HuH-7.5 (cell line): ENCODE results near the gene NTN4.
"Not testable (repeated sequence)": the region's sequence is repeated elsewhere in the genome, so short reads cannot be mapped to it uniquely, and the experiment has no call there.

Experiments used
- DNase-seq: peaks from one replicate; pipeline ENCODE4 v3.0.0; 2011; ENCODE audit warnings: low spot score

Gene NTN4

DNA sequence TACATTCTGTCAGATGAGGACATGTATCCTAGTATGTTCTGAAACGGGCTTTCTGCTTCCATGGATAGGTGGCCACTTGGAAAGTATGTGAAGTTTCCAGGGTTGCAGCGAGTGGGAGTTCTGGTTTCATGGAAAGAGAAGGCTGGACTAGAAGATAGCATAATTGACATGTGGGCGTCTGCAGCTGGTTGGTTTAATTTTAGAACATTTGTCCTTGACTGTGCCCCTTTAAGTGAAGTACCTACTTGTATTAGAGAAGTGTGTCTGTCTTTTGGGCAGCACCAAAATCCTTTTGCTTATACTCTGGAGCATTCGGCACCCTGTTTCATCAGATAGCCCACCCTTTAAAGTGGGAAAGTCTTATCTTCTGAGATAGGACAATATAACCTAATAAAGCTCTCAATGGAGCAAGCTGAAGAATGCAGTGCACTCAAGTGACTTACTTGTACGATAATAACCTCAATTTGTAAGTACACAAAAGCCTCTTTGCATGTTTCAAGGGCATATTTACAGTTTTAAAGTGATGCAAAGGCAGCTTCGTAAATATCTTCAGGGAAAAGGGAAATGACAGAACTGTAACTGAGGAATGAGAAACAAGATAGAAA lies 35.2 kb downstream of the NTN4 start:
- no peak for DNase-seq

DNA sequence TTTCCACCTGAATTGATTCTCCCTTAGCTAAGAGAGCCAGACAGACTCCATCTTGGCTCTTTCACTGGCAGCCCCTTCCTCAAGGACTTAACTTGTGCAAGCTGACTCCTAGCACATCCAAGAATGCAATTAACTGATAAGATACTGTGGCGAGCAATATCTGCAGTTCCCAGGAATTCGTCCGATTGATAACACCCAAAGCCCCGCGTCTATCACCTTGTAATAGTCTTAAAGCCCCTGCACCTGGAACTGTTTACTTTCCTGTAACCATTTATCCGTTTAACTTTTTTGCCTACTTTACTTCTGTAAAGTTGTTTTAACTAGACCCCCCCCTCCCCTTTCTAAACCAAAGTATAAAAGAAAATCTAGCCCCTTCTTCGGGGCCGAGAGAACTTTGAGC lies 44.5 kb downstream of the NTN4 start:
- not testable (repeated sequence) for DNase-seq

DNA sequence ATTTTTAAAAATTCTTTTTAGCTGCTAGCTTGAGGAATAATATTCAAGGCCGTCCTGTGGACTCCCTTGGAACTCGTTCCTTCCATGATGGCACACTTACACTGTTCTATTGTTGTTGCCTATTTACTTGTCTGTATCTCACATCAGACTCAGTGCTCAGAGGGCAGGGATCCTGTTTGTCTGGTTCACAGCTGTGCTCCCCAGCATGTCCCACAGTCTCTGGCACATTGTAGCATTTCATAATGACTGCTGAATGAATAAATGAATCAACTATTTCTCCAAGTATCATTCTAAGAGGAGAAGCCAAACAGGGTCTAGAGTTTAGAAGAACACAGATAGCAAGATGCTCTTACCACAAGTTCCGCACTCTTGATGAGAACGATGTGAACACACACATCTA lies 48.0 kb downstream of the NTN4 start:
- DNase-seq, result no peak

DNA sequence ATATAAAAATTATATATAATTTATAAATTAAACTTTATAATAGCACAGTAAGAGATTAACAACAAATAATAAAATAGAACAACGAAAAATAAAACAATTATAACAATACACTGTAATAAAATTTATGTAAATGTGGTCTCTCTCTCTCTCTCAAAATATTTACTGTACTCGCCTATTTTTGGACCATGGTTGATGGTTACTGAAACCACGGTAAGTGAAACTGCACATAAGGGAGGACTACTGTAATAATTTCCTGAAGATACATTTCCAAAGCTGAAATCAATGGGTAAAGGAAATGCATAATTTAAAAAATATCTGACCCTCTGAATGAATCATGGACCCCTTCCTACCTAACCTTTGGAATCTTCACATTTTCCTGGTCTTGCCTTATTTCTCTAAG lies 48.9 kb downstream of the NTN4 start:
- no peak for DNase-seq

DNA sequence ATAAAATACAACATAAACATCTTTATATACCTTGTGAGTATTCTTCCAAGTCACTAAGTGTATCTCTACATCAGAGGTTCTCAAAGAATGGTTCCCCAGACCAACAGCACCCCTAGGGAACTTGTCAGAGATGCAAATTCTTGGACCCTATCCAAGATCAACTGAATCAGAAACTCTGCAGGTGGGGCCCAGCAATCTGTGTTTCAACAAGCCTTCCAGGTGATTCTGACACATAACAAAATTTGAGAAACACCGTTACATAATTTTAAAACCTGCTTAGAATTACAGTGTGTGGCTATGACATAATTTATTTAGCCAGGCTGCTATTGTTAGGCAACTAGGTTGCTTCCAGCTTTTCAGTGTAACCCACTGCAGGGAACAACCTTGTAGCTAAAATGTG lies 49.8 kb downstream of the NTN4 start:
- no peak for DNase-seq

DNA sequence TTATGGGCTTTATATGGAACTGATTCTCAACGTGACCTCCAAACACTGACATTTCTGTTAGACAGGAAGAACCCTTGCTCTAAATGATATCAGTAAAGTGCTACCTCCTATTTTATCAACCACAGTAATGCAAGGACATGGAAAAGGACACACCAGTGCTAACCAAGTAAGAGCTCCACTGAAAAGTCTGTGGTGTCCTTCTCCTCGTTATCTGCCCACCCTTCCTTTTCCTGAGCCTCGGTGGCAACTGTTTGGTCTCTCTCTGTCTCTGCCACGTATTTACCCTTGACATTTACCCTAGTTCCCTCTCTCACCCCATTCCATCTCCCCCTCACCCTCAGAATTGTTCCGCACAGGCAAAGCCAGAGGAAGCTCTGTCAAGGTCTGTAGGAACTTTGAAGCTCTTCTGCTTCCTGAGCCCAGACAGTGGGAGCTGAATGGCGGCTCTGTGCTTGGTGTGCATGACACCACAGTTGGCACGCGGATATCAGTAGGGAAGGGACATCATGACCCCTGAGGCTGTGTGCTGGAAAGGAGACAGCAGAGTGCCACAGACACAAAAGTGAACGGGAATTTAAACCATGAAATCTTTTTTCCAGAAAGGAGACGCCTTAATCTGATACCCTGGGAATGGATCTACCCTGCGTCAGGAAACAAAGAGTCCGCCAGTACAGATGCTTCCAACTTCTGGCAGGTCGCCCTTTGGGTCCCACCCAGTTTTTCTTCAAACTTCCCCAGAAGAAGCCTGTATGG lies 50.8 kb downstream of the NTN4 start:
- no peak for DNase-seq

DNA sequence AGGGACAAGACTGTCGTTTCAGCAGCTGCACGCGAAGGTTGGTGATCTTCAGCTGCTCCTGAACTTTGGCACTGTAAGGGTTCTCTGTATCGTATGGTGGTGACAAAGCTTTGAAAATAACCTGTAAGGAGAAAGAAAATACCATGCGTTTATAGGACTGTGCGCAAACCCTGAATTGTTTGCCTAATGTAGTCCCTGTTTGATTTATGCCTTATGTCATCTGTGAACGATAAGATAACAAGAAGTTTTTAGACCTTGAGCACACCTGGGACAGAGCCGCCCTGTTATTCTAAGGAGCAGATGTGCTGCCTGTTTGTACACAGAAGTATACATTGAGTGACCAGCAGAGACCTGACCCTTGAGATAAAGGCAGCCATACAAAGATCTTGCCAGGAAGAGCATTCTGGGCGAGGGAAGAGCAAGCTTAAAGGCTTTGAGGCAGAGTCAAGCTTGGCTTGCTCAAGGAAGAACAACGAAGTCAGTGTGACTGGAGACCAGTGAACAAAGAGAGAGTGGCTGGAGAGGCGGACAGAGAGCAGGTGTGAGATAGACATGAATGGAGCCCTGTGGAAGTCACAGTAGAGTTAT lies 52.4 kb downstream of the NTN4 start:
- DNase-seq, result no peak

DNA sequence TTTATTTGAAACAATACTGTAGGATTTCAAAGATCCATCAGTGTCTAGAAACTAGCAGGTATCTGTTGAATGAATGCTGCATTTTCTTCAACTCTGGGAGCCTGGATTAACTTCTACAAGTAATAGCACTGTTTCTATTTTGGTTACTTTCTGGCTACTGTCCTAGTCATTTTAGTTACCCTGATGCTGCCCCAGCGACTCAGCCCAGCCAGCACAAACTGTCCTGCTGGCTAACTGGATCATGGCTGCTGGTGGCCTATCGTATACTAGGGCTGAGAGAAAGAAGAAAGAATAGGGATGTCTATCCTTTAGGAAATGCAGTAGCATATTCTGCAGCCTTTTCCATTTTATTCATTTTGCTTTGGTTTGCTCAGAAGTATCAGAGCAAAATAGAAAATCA lies 53.9 kb downstream of the NTN4 start:
- no peak for DNase-seq

DNA sequence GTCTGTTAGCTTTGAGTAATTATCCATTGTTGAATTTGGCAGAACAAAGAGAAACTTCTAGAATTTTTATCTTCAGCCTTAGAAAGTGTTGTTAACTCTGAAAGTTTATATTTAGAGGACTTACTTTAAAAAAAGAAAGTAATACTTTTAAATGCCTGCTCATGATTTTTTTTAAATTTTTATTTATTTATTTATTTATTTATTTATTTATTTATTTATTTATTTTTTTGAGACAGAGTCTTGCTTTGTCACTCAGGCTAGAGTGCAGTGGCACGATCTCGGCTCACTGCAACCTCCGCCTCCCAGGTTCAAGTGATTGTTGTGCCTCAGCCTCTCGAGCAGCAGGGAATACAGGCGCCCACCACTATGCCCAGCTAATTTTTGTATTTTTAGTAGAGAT lies 54.8 kb downstream of the NTN4 start:
- DNase-seq, result not testable (repeated sequence)

DNA sequence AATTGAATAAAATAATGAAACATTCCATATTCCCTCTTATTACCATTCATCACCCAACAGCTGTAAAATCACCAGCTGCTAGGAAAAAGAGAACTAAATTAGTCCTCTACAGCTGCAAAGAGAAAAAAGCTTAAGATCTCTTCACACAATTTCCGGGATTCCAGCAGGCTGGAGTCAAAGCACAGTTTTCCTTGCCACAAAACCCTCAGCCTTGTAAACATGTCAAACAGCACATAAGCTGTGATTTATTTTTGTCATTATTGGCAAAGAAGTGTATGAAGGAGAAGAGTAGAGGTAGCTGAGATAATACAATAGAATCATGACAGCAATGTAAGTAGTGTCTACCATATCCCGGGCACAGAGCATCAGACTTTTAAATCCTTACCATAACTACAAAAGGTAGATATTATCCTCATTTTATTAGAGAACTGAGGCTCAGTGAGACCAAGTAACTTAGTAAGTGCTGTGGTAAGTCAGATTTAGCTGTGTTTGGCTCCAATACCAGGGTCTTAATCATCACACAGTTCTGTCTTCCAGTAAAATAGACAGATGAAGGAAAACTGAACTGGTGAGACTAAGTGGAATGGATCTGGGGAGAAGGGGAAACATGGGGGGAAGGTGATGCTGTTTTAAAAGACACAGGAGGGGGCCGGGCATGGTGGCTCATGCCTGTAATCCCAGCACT lies 57.3 kb downstream of the NTN4 start:
- no peak for DNase-seq

DNA sequence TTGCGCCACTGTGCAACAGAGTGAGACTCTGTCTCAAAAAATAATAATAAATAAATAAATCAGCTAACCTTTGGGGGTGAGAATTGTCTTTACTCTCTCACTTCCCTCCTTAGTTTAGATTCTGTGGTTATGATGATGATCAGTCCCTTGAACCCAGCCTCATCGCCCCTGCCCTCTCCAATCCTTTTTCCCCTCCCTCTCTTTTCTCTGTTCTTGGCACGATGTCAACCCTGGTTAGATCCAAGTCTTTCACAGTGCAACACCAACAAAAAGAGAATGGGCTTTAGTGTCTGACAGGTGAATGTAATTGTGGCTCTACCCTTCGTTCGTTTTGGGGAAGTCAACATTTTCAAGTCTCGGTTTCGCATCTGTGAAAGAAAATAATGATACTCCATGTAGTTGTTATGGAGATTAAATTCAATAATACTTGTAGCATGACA lies 59.0 kb downstream of the NTN4 start:
- DNase-seq, result no peak

DNA sequence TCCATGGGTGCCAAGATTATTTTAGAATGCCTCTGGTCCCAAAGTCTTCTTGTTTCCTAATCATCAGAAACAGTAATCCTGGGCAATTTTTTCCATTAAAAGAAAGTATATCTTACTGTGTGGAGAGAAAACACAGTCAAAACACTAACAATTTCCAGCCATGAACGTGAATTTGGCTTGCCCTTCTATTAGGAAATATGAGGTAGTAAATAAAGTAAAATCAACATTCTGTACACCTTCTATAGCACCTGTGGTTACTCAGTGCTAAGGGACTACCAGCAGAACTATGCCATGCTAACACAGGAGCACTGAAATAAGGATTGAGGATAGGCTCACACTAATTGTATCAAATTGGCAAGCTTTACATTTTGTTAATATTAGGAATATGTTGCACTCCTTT lies 60.1 kb downstream of the NTN4 start:
- no peak for DNase-seq

DNA sequence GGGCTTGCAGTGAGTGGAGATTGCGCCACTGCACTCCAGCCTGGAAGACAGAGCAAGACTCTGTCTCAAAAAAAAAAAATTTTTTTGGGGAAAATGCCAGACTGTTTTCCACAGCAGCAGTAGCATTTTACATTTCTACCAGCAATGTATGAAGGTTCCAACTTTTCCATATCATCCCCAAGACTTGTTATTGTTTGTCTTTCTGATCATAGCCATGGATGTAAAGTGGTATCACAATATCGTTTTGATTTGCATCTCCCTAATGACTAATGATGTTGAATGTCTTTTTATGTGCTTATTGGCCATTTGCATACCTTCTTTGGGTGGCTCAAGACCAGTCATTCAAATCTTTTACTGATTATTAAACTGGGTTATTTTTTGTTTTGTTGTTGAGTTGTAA lies 63.7 kb downstream of the NTN4 start:
- no peak for DNase-seq

DNA sequence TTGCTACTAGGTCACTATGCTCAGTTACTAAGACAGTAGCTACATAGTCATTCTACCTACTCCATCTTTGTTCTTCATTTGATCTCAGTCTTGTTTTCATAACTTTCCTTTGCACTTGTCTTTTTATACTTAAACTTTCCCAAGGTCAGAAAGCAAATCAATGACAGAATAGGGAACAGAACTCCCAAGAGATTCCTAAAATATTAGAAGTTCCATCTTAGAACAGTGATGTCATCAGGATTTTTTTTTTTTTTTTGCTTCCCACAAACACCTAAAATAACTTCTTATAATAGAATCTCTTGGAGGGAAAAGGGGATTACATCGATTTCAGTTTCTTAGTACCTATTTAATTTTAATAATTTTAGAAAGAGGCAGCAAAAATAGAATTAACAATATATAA lies 65.8 kb downstream of the NTN4 start:
- no peak for DNase-seq

DNA sequence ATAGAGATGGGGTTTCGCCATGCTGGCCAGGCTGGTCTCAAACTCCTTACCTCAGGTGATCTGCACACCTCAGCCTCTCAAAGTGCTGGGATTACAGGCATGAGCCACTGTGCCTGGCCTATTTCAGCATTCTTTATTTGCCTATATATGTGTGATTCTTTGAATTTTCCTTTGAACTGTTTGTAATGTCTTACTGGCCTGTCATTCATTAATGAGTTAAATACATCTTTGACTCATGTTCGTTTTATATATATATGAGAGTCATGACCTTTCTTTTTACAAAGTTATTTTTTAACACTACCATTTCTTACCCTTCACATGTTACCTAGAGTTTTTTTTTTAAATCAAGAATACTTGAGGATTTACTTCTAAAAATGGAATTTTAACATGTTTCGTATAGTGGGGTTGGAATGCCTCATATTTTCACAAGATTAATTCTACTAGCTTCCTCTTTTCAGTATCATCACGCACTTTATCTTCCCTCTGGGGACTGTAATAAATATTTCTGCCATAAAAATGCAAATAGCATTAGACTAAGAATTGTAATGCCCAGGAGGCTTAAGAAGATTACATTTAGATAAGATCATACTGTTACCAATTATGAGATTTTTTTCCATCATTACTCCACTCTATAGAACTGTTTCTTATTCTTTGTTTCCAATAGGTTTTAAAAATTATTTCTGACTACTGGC lies 66.7 kb downstream of the NTN4 start:
- DNase-seq, result no peak

DNA sequence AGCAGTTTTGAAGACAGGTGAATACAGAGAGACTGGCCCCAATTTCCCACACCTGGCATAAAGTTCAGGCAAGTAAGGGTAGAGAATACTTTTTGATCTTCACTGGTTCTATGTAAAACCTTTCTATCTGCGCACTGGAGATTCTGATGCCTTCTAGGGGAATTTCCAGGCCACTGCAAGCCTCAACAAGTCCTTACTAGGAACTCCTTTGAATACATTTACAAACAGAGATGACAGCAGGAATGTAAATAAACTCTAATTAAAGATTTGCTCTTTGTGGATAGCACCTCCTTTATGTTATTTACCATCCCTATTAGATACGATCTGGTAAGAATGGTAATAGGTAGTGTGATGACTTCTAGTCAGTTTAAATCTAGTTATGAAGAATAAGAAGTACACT lies 69.2 kb downstream of the NTN4 start:
- DNase-seq, result no peak

DNA sequence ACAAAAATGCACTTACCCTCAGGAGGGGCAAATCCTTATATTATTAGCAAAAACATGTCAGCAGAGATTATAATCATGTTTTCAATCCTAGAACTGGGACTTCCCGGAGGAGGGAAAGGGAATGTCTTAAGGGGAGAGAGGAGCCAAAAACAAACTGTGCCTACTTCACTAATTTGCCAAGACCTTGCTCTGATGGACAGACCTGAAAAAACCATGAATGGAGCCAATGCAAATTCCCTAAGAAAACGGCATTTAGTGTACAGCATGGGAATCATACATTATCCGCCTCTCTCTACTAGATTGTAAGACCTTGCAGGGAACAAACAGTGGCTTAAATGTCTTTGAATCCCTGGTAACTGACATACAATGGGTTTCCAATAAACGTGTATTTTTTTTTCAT lies 70.4 kb downstream of the NTN4 start:
- DNase-seq, result no peak

DNA sequence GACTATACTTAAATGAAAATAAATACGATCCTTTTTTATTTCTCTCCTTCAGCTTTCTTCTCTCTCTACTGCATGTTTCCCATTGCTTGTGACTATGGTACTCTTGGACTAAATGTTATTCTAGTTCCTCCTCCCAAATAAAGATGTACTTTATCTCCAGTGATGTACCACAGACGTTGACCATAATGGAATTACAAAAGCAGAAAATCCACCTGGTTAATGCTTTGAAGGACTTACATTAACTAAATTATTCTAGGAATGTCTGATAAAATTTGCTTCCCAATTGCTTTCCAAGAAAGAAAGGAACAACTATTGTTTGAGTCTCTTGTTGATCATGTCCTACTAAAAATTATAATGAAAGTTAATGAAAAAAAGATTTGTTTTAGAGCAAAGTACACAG lies 71.8 kb downstream of the NTN4 start:
- no peak for DNase-seq

DNA sequence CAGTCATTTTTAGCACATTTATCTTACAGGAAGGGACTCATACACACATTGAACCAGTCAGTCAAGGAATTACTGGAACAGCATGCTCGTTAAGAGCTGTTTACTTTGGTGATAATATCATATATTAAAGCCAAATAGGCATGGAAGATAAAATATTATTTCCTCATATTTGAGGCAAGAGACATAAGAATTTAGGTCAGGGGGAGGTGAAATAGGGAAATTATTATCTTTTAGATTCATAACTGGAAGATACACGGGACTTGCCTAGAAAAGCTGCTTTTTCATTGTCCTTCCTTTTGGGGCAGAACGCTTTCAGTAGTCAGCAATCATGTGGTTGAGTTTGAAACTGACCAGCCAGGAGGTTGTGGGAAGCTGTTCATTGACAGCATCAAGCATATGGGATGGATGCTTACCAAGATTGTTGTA lies 72.5 kb downstream of the NTN4 start:
- DNase-seq, result no peak

DNA sequence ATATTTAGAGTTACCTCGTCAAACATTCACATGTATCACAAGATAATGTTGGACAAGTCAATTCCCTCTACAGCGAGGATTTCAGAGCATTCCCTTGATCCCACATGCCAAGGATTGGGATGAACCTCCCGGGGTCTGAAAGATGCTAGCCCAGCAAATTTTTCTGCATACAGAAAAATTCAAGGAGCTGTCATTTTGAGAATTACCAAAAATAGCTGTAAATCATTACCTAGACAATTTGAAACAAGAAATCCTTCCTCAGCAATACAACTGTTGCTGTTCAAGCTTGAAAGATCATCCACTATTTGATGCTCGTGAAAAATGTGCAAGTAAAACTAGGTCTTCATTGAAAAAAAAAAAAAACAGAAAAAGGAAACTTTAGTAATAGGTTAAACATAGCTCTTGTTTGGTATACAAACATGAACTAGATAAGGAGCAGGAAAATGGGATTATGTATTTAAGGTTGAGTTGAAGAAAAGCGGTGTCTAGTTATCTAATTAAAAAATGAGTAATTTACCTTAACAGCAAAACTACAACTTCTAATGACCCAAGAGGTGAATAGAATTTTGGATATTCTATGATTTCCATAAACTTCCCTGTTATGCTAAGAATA lies 73.1 kb downstream of the NTN4 start:
- DNase-seq, result no peak

DNA sequence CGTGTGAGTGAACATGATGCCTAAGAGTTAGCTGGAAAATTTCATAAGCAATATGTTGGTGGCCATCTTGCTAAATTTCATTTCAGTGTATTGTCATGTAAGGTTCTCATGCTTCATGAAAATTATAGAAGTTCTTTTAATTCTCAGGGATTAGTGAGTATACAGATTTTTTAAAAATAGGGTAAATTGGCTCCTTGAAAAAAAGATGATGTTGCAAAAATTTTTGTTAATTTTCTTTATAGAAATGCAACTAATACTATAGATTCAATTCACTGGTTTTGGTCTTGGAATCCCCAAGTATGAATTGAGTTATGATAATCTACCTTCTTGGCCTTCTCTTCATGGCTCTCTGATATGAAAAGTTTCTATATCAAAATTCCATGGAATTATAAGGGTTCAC lies 75.4 kb downstream of the NTN4 start:
- DNase-seq, result no peak

DNA sequence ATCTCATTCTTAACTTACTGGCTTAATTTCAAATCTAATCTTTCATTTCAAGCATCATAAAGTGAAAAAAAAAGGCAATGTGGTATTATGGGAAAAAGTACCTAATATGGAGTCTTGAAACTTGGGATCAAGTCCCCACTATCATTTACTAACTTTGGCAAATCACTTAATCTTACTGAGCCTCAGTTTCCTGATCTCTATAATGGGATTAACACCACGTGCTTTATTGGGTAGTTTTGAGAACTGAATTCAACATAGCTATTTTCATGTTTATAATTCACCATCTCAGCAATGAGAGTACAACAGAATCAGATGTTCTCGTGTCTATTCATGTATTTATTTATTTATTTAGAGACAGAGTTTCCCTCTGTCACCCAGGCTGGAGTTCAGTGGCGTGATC lies 78.3 kb downstream of the NTN4 start:
- DNase-seq, result no peak
